Fibroblast of lung (primary cell): Measurements from ENCODE around the gene CBR1. TPM values are rescaled to one million over a fixed set of nuclear protein-coding genes. Genes with fewer than 3 reads are reported as not detected.
A peak's percentile ranks its signal among the peaks of the same experiment; 100 is the strongest.

Experiments used
- DNase-seq, 2 donors: peaks; one replicate each; pipeline versions ENCODE4 v3.0.0 to v3.0.0-alpha.2; 2010; ENCODE audit warnings: low read depth in 2 of 2
- H2AFZ ChIP-seq: 2 replicates; pipeline ENCODE4 v1.5.1; 2012; ENCODE audit warnings: low read length, control low read depth, inconsistent platforms
- H3K27ac ChIP-seq: 2 replicates; pipeline ENCODE4 v1.5.1; 2011; ENCODE audit warnings: low read length, control low read depth; ENCODE audit not compliant: insufficient read depth
- H3K27me3 ChIP-seq: 2 replicates; pipeline ENCODE4 v1.5.1; 2011; ENCODE audit warnings: mild to moderate bottlenecking, low read length; ENCODE audit not compliant: control insufficient read depth, insufficient read depth
- H3K36me3 ChIP-seq: 2 replicates; pipeline ENCODE4 v1.5.1; 2011; ENCODE audit warnings: low read length; ENCODE audit not compliant: control insufficient read depth, insufficient read depth
- H3K4me1 ChIP-seq: 2 replicates; pipeline ENCODE4 v1.5.1; 2011; ENCODE audit warnings: low read length; ENCODE audit not compliant: control insufficient read depth, insufficient read depth; ENCODE audit errors: extremely low read depth
- H3K4me2 ChIP-seq: 2 replicates; pipeline ENCODE4 v1.5.1; 2011; ENCODE audit warnings: low read length, control low read depth; ENCODE audit not compliant: insufficient read depth; ENCODE audit errors: extremely low read depth
- H3K4me3 ChIP-seq, 4 experiments: fragments of 200-600 bp in 1 of 4; sonication (generic) in 1 of 4; replicated peaks in 1 of 4; 2 replicates each; pipeline ENCODE4 v1.5.1; 2011 to 2016; ENCODE audit warnings: low read length in 4 of 4, low read depth in 3 of 4, mild to moderate bottlenecking in 3 of 4, control low read depth in 2 of 4, inconsistent platforms in 1 of 4, mixed read lengths in 1 of 4; ENCODE audit not compliant: insufficient read depth in 1 of 4; ENCODE audit errors: control extremely low read depth in 1 of 4
- H3K79me2 ChIP-seq: 2 replicates; pipeline ENCODE4 v1.5.1; 2012; ENCODE audit warnings: mild to moderate bottlenecking, low read length, inconsistent platforms; ENCODE audit not compliant: control insufficient read depth, insufficient read depth
- H3K9ac ChIP-seq: 2 replicates; pipeline ENCODE4 v1.5.1; 2011; ENCODE audit warnings: mild to moderate bottlenecking, low read length, control low read depth; ENCODE audit not compliant: insufficient read depth
- H3K9me3 ChIP-seq: 2 replicates; pipeline ENCODE4 v1.5.1; 2012; ENCODE audit warnings: low read depth, low read length; ENCODE audit not compliant: control insufficient read depth, insufficient read depth
- H4K20me1 ChIP-seq: 2 replicates; pipeline ENCODE4 v1.5.1; 2011; ENCODE audit warnings: low read length; ENCODE audit not compliant: control insufficient read depth, insufficient read depth; ENCODE audit errors: extremely low read depth
- CTCF ChIP-seq, 2 donors: IDR thresholded peaks in 1 of 2; conservative IDR thresholded peaks in 1 of 2; 1 replicate in 1 of 2; 2 replicates in 1 of 2; pipeline ENCODE4 v1.5.1; 2011 to 2012; ENCODE audit warnings: low read length in 2 of 2, control low read depth in 1 of 2, inconsistent platforms in 1 of 2, low read depth in 1 of 2, mild to moderate bottlenecking in 1 of 2
- EZH2 ChIP-seq: IDR thresholded peaks from 2 replicates; pipeline ENCODE4 v1.5.1; 2012; ENCODE audit warnings: low read length, control low read depth, mild to moderate bottlenecking; ENCODE audit errors: missing control alignments
- polyA plus RNA-seq, 2 donors: library from polyadenylated mRNA; depleted of rRNA in 1 of 2; stranded (reverse) in 1 of 2; unstranded in 1 of 2; fragments of >200 nt; gene quantifications; 2 replicates each; pipeline ENCODE4 v1.2.1, GENCODE V29; 2011 to 2012; ENCODE audit warnings: missing spikeins in 1 of 2
- total RNA-seq: library from RNA; depleted of rRNA; stranded (reverse); fragments of >200 nt; gene quantifications from 2 replicates; pipeline ENCODE4 v1.2.1, GENCODE V29; 2014

Gene CBR1
- total and polyA plus RNA-seq, 2 donors (not counting 1 experiment from before 2014, with no cell fraction given) = 131 to 152 TPM

GRCh38 chr21:36079010-36079649 lies 9.3 kb downstream of the CBR1 start:
- H3K4me2 ChIP-seq = no peak overlapping the region
- H3K27me3 ChIP-seq = no peaks in the 10 kb centered on the region
- H3K36me3 ChIP-seq = no peaks in the 10 kb centered on the region
- no peaks in the 10 kb centered on the region for H4K20me1 ChIP-seq
- H3K27ac ChIP-seq = no peak overlapping the region
- DNase-seq = peak in 1 of 2 donors; percentile 6
- peak overlapping the region; percentile 57 for H2AFZ ChIP-seq
- H3K79me2 ChIP-seq = no peaks in the 10 kb centered on the region
- no peaks in the 10 kb centered on the region for H3K4me1 ChIP-seq
- H3K9me3 ChIP-seq = no peaks in the 10 kb centered on the region
- no peak overlapping the region for H3K4me3 ChIP-seq
- H3K9ac ChIP-seq = no peak overlapping the region
- TF ChIP-seq EZH2 = no peak
- TF ChIP-seq CTCF (conservative IDR thresholded peaks at IDR 0.05 in 1 of 2, IDR thresholded peaks at IDR 0.05 in 1 of 2; ENCODE audit: low read depth in 1 of 2, low read length in 2 of 2) = no peak

GRCh38 chr21:36079671-36080070 lies 9.8 kb downstream of the CBR1 start:
- H3K4me2 ChIP-seq = no peak overlapping the region
- H3K79me2 ChIP-seq = no peaks in the 10 kb centered on the region
- H3K27me3 ChIP-seq = no peaks in the 10 kb centered on the region
- H3K9me3 ChIP-seq = no peaks in the 10 kb centered on the region
- no peaks in the 10 kb centered on the region for H4K20me1 ChIP-seq
- H3K9ac ChIP-seq = no peak overlapping the region
- no peak overlapping the region for H2AFZ ChIP-seq
- no peaks in the 10 kb centered on the region for H3K36me3 ChIP-seq
- DNase-seq = no peak
- TF ChIP-seq EZH2 (no peak), CTCF (conservative IDR thresholded peaks at IDR 0.05 in 1 of 2, IDR thresholded peaks at IDR 0.05 in 1 of 2; ENCODE audit: low read depth in 1 of 2, low read length in 2 of 2) (no peak)
- H3K27ac ChIP-seq = no peak overlapping the region
- H3K4me3 ChIP-seq = no peak overlapping the region
- H3K4me1 ChIP-seq = no peaks in the 10 kb centered on the region

GRCh38 chr21:36080386-36080785 lies 10.6 kb downstream of the CBR1 start:
- Histone ChIP-seq H3K27me3 (no peaks in the 10 kb centered on the region), H3K4me2 (no peak overlapping the region), H2AFZ (no peak overlapping the region), H3K27ac (no peak overlapping the region), H3K79me2 (no peaks in the 10 kb centered on the region), H4K20me1 (no peaks in the 10 kb centered on the region), H3K4me3 (no peak overlapping the region), H3K9me3 (no peaks in the 10 kb centered on the region), H3K36me3 (no peaks in the 10 kb centered on the region), H3K4me1 (no peaks in the 10 kb centered on the region), H3K9ac (no peak overlapping the region)
- TF ChIP-seq EZH2 (no peak), CTCF (conservative IDR thresholded peaks at IDR 0.05 in 1 of 2, IDR thresholded peaks at IDR 0.05 in 1 of 2; ENCODE audit: low read depth in 1 of 2, low read length in 2 of 2) (no peak)
- no peak for DNase-seq
